ENCODE data around the gene MPLKIP.
"Not testable (repeated sequence)": the region's sequence is repeated elsewhere in the genome, so short reads cannot be mapped to it uniquely, and the experiment has no call there.

The MPLKIP gene

DNA sequence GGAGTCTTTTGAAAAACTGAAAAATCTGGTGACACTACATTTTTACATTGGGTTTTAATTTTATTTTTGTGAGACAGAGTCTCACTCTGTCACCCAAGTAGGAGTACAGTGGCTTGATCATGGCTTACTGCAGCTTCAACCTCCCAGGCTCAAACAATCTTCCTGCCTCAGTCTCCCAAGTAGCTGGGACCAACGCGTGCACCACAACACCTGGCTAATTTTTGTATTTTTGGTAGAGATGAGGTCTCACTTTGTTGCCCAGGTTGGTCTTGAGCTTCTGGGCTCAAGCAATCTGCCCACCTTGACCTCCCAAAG lies 11.5 kb downstream of the MPLKIP start:
- no peak for DNase-seq

DNA sequence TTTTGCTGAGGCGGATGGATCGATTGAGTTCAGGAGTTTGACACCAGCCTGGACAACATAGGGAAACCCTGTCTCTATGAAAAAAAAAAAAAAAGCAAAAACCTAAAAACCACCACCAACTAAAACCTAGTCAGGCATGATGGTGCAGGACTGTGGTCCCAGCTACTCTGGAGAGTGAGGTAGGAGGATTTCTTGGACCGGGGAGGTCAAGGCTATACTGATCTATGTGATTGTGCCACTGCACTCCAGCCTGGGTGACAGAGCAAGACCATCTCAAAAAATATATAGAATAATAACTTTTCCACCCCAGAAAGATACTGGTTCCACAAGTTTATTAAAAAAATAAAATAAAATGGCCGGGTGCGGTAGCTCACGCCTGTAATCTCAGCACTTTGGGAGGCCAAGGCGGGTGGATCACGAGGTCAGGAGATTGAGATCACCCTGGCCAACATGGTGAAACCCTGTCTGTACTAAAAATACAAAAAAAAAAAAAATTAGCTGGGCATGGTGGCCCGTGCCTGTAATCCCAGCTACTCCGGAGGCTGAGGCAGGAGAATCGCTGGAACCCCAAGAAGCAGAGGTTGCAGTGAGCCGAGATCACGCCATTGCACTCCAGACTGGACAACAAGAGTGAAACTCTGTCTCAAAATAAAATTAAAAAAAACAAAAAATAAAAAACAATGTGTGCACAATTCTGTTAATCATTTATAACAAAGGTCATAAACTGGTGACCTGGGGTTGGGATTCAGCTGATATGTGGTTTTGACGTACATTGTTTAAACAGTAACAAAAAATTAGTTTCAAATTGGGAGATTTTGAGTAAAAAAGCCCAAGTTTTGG lies 12.1 kb downstream of the MPLKIP start:
- not testable (repeated sequence) for DNase-seq

DNA sequence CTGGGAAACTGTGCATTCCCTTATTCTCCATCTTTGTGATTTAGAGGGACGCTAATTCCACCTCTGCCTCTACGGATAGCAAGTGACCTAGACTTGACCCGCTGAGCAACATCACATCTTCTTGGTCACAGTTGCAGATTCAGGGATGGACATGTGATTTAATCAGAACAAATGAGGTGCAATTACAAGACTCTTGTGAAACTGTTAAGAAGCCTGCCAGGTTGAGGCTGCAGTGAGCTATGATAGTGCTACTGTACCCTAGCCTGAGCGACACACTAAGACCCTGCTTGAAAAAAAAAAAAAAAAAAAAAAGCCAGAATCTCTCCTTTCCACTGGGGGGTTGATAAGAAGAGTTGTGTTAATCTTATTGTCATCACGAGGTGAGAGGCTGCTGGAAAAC lies 14.4 kb downstream of the MPLKIP start:
- DNase-seq: no peak

DNA sequence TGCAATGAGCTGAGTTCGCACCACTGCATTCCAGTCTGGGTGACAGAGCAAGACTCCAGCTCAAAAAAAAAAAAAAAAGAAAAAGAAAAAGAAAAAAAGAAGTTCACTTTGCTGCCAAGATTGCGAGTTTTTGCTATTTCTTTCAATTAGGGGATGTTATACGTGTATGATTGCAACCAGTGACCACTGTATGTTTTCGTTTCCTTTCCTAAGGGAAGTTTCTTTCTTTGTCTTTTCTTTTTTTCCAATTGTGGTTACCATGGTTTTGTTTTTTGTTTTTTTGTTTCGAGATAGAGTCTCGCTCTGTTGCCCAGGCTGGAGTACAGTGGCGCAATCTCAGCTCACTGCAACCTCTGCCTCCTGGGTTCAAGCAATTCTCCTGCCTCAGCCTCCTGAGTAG lies 16.2 kb downstream of the MPLKIP start:
- not testable (repeated sequence) for DNase-seq

DNA sequence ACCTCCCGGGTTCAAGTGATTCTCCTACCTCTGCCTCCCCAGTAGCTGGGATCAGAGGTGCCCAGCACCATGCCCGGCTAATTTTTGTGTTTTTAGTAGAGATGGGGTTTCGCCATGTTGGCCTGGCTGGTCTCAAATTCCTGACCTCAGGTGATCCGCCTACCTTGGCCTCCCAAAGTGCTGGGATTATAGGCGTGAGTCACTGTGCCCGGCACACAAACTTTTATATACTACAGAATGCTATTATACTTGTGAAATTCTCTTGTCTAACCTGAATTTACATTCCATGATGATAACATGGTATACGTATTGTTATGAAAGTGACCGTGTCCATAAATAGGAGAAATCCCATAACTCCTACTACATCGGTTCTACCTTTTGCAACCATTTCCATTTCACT lies 17.2 kb downstream of the MPLKIP start:
- not testable (repeated sequence) for DNase-seq

DNA sequence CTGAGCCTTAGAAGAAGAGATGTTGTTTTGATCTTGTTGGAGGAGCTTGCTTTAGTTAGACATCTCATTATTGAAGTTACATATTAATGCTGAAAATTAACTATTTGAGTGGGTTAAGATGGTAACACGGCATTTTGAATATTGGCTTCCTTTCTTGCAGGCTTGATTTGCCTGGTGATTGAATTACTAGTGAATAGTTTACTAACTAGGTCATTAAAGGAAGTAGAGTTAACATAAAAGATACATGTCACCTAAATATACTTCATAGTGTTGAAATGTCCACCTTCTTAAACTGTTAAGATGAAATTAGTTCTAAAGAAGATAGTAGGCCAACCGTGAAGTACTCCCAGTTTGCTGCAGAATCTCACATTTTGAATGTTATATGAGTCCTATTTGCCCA lies 18.5 kb downstream of the MPLKIP start:
- DNase-seq: no peak

DNA sequence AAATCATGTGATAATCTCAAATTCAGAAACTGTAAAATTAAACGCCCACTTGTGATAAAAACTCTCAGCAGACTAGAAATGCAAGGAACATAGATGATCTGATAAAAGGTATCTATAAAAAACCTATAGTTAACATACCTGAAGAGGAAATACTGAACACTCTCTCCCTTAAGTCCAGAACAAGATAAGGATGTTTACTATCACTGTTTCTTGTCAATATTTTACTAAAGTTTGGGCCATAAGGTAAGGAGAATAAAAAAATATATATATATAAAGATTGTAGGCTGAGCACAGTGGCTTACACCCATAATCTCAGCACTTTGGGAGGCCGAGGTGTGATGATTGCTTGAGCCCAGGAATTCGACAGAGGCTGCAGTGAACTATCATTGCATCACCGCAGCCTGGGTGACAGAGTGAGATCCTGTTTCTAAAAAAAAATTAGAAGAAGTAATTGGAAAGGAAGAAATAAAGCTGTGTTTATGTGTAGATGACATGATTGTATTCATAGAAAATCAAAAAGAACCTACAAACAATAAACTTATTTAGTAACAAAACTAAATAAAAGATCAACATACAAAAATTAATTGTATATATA lies 28.4 kb downstream of the MPLKIP start:
- no peak for DNase-seq

DNA sequence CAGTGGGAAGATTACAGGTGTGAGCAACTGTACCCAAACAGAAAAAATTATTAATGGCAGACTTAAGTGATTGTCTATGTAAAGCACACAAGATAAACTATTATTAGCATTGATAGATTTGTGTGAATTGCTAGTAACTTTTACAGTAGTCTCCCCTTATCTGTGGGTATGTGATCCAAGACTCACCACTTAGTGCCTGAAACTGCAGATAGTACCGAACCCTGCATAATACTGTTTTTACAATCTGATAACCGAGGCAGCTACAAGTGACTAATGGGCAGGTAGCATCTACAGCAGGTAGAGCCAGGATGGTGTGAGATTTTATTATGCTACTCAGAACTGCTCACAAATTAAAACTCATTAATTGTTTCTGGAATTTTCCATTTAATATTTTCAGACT lies 31.5 kb downstream of the MPLKIP start:
- DNase-seq: no peak

DNA sequence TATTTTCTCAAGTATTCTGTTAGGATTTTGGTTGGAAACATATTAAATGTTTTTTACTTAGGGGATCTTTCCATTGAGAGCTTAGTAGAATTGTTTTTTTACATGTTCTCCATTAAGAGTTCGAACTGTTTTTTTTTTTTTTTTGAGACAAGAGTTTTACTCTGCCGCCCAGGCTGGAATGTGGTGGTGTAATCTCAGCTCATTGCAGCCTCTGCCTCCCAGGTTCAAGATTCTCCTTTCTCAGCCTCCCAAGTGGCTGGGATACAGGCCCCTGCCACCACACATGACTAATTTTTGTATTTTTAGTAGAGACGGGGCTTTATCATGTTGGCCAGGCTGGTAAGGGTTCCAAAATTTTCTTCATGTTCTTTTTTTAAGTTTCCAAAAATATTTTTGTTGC lies 33.2 kb downstream of the MPLKIP start:
- no peak for DNase-seq

DNA sequence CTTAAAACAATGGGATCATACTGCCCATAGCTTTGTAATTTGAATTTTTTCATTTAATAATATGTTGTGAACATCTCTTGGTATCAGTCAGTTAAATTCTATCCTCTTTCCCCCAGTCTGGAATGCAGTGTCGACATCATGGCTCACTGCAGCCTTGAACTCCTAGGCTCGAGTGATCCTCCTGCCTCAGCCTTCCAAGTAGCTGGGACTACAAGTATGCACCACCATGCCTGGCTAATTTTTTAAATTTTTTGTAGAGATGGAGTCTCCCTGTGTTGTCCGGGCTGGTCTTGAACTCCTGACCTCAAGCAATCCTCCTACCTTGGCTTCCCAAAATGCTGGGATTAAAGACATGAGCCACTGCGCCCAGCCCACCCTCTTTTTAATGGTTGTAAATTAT lies 34.6 kb downstream of the MPLKIP start:
- DNase-seq: no peak

DNA sequence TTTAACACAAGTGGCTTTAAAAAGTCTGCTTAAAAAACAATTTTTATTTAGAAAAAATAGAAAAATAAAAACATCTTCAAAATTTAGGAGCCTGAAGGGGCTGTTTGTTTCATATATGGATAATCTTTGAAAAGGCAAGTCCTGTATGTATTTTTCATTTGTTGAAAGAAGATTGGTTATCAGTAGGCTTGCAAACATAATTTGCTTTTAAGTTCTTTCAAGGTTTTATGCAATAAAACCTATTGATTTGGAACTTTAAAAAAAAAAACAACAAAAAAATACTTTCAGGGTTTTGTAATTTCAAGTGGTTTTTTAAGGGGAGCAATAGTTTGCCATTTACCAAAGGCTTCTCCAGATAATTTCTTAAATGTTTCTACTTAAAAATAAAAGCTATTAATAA lies 35.6 kb downstream of the MPLKIP start:
- no peak for DNase-seq

DNA sequence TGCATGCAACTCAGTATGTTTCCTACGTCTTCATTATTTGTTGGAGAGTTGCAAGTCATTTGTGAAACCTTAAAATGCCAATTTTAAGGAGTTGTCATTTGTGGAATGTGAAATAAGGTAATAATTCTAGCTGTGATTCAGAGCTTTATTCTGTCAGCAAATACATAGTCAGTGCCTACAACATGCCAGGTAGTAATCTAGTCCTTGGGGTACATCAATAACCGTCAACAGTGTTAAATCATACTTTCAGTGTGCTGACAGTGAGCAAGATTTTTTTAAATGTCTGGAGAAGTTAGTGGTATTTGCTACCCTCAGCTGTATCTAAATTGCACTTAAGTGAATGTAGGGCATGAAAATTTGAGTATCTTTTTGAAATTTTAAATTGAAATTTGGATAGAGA lies 36.7 kb downstream of the MPLKIP start:
- DNase-seq: no peak

DNA sequence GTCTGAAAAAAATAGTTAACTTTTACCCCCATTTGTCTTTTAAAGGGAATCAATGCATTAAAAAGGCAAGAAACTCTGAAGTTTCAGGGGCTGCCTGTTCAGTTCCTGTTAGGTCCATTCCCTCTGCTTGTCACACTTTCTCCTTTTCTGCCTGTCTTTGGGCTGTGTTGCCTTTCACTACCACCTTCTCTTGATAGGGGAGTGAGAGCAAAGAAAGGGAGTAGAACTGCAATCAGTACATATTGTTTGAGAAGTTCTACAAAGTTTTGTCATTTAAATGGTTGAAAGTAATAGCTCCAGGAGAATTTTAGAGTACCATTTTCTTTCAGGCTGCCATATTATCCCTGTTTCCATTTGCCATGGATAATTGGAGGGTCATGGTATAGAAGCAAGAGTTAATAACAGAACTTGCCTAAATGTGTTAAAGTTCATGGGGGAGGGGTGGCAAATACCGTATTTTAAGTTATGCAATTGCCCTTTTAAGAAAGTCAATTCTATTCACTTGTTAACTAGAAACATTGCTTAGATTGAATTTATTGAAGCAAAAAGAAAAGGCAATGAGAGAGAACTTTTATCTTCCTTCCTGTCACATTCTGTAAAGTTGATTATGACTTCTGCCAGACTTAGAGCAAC lies 38.6 kb downstream of the MPLKIP start:
- DNase-seq: no peak

DNA sequence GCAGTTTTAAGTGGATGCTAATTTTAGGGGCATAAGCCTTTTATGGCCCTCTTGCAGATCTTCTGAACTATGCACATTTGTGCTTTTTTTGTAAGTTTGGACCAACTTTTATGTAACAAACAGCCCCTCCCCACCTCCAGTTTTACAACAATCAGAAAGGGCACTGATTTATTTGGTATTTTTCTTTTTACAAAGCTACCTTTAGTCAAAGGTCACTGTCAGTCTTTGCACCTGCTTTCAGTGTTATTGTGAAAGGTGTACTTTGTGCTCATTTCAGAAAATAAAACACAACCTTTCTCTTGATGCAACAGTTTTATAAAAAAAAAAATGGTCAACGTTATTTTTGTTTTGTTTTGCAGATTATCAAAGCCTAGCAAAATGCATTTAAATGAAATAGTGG lies 39.2 kb downstream of the MPLKIP start:
- DNase-seq: no peak

DNA sequence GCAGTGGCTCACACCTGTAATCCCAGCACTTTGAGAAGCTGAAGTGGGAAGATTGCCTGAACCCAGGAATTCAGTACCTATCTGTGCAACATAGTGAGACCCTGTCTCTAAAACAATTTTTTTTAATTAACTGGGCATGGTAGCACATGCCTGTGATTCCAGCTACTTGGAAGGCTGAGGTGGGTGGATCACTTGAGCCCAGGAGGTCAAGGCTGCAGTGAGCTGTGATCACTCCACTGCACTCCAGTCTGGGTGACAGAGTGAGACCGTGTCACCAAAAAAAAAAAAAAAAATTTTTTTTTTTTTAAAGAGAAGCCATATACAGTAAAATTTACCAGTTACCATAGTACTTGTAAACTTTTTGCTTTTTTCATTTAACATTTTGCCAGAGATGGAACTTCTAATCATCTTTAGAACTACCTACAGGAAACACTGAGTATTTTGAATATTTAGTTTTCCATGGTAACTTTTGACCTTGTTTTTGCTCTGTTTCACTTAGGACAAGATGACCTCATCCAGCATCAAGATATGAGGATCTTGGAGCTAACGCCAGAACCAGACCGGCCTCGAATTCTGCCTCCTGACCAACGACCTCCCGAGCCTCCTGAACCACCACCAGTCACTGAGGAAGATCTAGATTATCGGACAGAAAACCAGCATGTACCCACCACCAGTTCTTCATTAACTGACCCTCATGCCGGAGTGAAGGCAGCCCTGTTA lies 40.6 kb downstream of the MPLKIP start:
- DNase-seq: no peak

DNA sequence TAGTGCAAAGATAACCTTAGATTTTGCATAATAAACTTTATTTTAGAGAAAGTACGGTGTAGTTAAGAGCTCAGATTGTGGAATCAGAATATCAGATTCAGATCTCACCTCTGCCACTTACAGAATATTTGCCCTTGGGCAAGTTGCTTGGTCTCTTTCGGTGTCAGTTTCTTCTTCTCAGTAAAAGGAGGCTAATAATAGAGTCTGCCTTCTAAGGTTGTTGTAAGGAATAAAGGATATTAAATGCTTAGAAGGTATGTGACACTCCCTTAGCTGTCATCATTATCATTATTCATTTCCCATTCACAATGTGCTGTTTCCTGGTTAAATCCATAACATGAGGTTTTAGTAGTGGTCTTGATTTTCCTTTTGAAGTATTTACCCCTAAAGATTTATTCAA lies 42.2 kb downstream of the MPLKIP start:
- no peak for DNase-seq

DNA sequence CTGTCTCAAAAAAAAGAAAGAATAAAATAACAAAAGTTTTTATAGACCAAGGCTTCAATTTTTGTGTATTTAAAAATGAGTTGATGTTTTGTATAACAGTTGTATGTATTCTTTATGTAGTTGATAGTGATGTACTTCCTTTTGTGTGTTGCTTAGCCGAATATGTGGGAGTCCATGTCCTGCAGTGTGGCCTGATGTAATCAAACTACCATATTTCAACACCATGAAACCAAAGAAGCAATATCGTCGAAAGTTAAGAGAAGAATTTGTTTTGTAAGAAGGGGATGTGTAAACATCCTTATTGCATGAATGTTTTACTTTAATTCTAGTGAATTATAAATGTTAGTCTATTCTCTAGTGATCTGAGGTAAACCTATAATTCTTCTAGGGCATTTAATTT lies 56.6 kb downstream of the MPLKIP start:
- DNase-seq: no peak
